GM12892 (cell line): Measurements from ENCODE around the gene JMY.

Source experiments
- POLR2A ChIP-seq: IDR thresholded peaks from 2 replicates; pipeline ENCODE4 v1.6.1; 2011; ENCODE audit warnings: low read depth, low read length, control low read depth
- POLR2AphosphoS5 ChIP-seq: IDR thresholded peaks from 2 replicates; pipeline ENCODE4 v1.6.1; 2011; ENCODE audit warnings: low read depth, low read length, control low read depth
- TAF1 ChIP-seq: IDR thresholded peaks from 2 replicates; pipeline ENCODE4 v1.6.1; 2011; ENCODE audit warnings: low read depth, mild to moderate bottlenecking, control low read depth, low read length, borderline replicate concordance

DNA sequence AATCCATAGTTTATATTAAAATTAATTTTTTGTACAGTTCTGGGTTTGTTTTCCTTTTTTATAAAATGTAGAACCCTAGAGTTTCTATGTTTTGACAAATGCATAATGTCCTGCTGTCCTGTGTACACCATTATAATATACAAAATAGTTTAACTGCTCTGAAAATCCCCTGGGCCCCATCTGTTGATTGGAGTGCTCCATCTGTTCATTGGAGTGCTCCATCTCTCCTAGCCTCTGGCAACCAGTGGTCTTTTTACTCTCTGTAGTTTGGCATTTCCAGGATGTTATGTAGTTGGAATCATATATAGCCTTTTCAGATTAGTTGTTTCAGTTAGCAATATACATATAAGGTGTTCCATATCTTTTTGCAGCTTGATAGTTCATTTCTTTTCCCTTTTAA lies 31.2 kb downstream of the JMY start:
- no peak for TF ChIP-seq POLR2A
- no peak for TF ChIP-seq POLR2AphosphoS5
- TF ChIP-seq TAF1: no peak
